AG04449 (cell line): Measurements from ENCODE around the gene ZNF580.

Source experiments
- CTCF ChIA-PET: fragments of 350-600 bp; formaldehyde crosslinking; extraction: SDS; loops from one replicate; lab custom pipeline; 2021; ENCODE audit warnings: antibody characterized with exemption; lab: Yijun Ruan, JAX
- POLR2A ChIA-PET: fragments of 400-600, 350-600 bp; formaldehyde crosslinking; extraction: SDS; loops from one replicate; lab custom pipeline; 2020; ENCODE audit warnings: antibody characterized with exemption, inconsistent platforms; lab: Yijun Ruan, JAX
- DNase-seq: peaks from one replicate; pipeline ENCODE4 v3.0.0-alpha.2; 2010; ENCODE audit warnings: low read depth, low spot score
- H3K4me3 ChIP-seq: 2 replicates; pipeline ENCODE4 v1.5.1; 2011; ENCODE audit warnings: low read depth, mild to moderate bottlenecking, control low read depth, low read length
- TF ChIP-seq, protein P1 (sequence below): IDR thresholded peaks from one replicate; pipeline ENCODE4 v1.5.1; 2011; ENCODE audit warnings: mild to moderate bottlenecking, moderate library complexity, low read length, control low read depth, inconsistent platforms; ENCODE audit not compliant: insufficient read depth; ENCODE audit errors: missing control alignments

The ZNF580 gene

DNA sequence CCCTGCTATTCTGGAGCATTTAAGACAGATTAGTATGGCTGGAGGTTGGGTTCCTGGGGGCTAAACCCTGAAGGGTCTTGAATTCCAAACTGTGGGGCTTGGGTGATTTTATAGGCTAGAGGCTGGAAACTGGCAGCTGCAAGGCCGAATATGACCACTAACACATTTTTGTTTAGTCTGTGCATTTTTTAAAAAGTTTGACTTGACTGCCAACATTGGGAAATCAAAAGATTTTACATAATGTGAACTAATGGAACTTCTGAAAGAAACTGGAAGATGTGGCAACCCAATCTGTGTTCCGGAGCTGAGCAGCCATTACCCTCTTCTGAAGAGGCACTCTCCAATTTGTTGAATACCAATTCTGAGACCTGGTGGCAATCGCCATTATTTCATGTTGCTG is 21.5 kb upstream of the ZNF580 start:
- ChIA-PET CTCF (interaction anchor here (1.8 to 5.4 kb wide), 4 partner anchors 12 to 115 kb away, joined by 5 to 53 read pairs (median 28); partner anchors contain the start of gene ZNF865), POLR2A (interaction anchor here (0.6 kb wide), 1 partner anchor 13 kb away, joined by 3 read pairs; no protein-coding TSS in a partner anchor)
- DNase-seq: no peak
- no peak overlapping the region for H3K4me3 ChIP-seq
- TF ChIP-seq, protein P1, sequence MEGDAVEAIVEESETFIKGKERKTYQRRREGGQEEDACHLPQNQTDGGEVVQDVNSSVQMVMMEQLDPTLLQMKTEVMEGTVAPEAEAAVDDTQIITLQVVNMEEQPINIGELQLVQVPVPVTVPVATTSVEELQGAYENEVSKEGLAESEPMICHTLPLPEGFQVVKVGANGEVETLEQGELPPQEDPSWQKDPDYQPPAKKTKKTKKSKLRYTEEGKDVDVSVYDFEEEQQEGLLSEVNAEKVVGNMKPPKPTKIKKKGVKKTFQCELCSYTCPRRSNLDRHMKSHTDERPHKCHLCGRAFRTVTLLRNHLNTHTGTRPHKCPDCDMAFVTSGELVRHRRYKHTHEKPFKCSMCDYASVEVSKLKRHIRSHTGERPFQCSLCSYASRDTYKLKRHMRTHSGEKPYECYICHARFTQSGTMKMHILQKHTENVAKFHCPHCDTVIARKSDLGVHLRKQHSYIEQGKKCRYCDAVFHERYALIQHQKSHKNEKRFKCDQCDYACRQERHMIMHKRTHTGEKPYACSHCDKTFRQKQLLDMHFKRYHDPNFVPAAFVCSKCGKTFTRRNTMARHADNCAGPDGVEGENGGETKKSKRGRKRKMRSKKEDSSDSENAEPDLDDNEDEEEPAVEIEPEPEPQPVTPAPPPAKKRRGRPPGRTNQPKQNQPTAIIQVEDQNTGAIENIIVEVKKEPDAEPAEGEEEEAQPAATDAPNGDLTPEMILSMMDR: no peak

GRCh38 chr19:55620410-55621204 is 20.2 kb upstream of the ZNF580 start:
- ChIA-PET POLR2A (interaction anchor here (0.9 kb wide), 1 partner anchor 126 kb away, joined by 3 read pairs; no protein-coding TSS in a partner anchor), CTCF (interaction anchor here (1.4 to 5.4 kb wide), 4 partner anchors 12 to 153 kb away, joined by 5 to 53 read pairs (median 28); partner anchors contain the start of gene ZNF865)
- no peak overlapping the region for H3K4me3 ChIP-seq
- TF ChIP-seq, protein P1: no peak
- DNase-seq: no peak

DNA sequence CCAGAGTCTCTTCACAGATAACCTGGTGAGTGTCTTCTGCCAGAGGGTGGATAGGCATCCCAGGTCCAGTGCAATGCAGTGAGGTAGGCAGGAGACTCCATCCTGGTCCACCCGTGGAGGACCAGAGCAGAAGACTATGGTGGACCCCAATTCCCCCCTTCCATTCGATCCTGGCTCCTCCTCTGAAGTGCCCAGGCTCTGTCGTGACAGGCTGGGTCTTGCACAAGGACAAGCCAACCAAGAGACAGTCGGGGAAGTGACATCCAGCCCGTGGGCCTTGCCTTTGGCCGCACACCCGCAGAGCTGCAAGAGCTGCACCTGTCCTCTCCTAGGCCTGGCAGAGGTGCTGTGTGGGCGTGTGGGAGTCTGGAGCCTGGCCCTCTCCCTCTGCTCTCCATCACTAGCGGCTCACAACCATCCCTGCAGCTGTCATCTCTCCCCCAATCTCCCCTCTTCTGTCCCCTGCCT is 19.6 kb upstream of the ZNF580 start:
- DNase-seq: no peak
- TF ChIP-seq, protein P1: no peak
- H3K4me3 ChIP-seq: no peak overlapping the region
- ChIA-PET CTCF (interaction anchor here (1.4 to 5.4 kb wide), 3 partner anchors 11 to 153 kb away, joined by 5 to 53 read pairs (median 43); partner anchors contain the start of gene ZNF865), POLR2A (interaction anchor here (0.9 kb wide), 1 partner anchor 127 kb away, joined by 3 read pairs; no protein-coding TSS in a partner anchor)

DNA sequence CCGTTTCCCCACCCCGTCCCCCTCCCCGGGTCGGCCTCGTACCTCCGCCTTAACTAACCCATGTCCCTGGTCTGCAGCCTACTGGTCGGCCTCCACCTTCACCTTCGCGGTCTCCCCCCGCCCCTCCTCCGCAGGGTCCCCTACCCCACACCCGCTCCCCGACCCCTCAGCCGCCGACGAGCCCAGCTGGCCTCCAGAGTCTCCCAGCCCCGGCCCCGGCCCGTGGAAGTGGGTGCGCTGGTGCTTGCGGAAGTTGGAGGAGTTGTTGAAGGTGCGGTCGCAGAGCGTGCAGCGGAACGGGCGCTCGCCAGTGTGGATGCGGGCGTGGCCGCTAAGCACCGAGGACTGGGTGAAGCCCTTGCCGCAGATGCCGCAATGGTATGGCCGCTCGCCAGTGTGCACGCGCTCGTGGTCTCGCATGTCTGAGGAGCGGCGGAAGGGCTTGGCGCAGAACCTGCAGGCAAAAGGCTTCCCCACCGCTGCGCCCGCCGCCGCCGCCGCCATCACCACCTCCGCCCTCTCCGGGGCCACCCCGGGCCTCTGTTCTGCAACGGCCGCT is 19.1 kb upstream of the ZNF580 start:
- TF ChIP-seq, protein P1: no peak
- no peak for DNase-seq
- no peak overlapping the region for H3K4me3 ChIP-seq
- POLR2A ChIA-PET: interaction anchor here (0.8 to 0.9 kb wide), 2 partner anchors 23 to 127 kb away, joined by 3 read pairs; partner anchors contain the start of gene FIZ1
- CTCF ChIA-PET: interaction anchor here (1.3 to 5.4 kb wide), 3 partner anchors 9 to 11 kb away, joined by 3 to 53 read pairs (median 10); no protein-coding TSS in a partner anchor

DNA sequence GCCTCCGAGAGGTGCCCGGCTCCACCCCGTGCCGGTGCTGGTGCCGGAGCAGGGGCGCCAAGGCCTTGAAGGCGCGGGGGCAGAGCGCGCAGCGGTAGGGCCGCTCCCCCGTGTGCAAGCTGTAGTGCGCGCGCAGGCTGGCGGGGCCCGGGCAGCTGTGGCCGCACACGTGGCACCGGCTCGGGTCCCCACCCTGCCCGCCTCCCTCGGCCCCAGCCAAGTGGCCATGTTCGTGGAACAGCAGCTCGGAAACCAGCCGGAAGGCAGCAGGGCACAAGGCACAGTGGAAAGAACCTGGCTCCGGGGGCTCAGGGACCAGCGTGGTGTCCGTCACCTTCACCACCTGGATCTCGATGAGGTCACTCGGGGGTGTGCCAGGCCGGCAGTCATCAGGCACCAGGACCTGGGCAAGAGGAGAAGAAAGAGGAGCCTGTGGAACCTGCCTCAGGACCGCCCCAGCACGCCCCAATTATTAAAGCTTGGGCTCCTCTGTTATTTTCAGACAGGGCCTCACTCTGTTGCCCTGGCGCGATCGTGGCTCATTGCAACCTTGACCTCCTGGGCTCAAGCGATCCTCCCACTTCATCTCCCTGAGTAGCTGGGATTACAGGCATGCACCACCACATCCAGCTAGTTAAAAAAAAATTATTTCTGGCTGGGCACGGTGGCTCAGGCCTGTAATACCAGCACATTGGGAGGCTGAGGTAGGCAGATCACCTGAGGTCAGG is 18.4 kb upstream of the ZNF580 start:
- DNase-seq: no peak
- H3K4me3 ChIP-seq: no peak overlapping the region
- TF ChIP-seq, protein P1: no peak
- CTCF ChIA-PET: interaction anchor here (1.3 to 7.6 kb wide), 5 partner anchors 10 to 117 kb away, joined by 3 to 74 read pairs (median 35); no protein-coding TSS in a partner anchor
- POLR2A ChIA-PET: interaction anchor here (0.8 kb wide), 1 partner anchor 23 kb away, joined by 3 read pairs; the partner anchor contains the start of gene FIZ1
